ENCODE data around the gene WNT7B. TPM values are rescaled to one million over a fixed set of nuclear protein-coding genes. Genes with fewer than 3 reads are reported as not detected.

The WNT7B gene
- total RNA-seq, 2 experiments from 2014 or later = not detected

DNA sequence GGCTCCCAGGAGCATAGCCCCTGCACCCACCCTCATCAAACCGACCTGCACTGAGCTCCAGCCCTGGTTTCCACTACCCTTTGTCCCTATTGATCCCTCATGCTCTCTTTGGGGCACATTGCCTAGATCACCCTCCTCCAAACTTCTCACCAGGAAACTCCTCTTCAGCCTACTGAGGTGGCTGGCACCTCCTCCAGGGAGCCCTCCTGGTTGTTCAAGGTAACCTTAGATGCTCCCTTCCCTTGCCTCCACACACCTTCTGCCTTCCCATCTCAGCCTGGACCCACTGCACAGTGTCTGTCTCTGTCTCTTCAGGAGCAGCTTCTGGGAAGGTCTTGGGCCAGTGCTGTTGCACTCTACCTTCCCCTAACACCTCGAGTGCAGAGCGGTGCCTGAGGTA, 15.8 kb upstream of the WNT7B start:
- H3K36me3 Mint-ChIP-seq (ENCODE audit: low read depth) = no peaks in the 10 kb centered on the region
- Histone ChIP-seq H3K27ac (ENCODE audit: low read depth in 1 of 2, low read length in 2 of 2) (no peak overlapping the region), H3K36me3 (ENCODE audit: insufficient read depth, low read length) (no peaks in the 10 kb centered on the region), H3K27me3 (ENCODE audit: control insufficient read depth in 1 of 2, insufficient read depth in 2 of 2, low read length in 2 of 2) (peaks cover 0 to 3% of the 10 kb centered on the region in 2 experiments), H3K4me3 (ENCODE audit: low read length) (no peak overlapping the region), H3K4me1 (ENCODE audit: insufficient read depth, low read length) (peaks cover 19% of the 10 kb centered on the region), H3K9me3 (ENCODE audit: control insufficient read depth in 1 of 2, insufficient read depth in 1 of 2, low read length in 2 of 2) (peaks cover 0 to 7% of the 10 kb centered on the region in 2 experiments)
- peaks cover 9% of the 10 kb centered on the region for H3K27me3 Mint-ChIP-seq
- ChIA-PET POLR2A (no interaction called here), CTCF (no interaction called here)
- ATAC-seq (ENCODE audit: poor library complexity) = no peak
- H3K4me3 Mint-ChIP-seq = no peak overlapping the region
- no peak for DNase-seq
- intact Hi-C loops (cut with DNase I, micrococcal nuclease) = no loop called here
- TF ChIP-seq, protein P1, sequence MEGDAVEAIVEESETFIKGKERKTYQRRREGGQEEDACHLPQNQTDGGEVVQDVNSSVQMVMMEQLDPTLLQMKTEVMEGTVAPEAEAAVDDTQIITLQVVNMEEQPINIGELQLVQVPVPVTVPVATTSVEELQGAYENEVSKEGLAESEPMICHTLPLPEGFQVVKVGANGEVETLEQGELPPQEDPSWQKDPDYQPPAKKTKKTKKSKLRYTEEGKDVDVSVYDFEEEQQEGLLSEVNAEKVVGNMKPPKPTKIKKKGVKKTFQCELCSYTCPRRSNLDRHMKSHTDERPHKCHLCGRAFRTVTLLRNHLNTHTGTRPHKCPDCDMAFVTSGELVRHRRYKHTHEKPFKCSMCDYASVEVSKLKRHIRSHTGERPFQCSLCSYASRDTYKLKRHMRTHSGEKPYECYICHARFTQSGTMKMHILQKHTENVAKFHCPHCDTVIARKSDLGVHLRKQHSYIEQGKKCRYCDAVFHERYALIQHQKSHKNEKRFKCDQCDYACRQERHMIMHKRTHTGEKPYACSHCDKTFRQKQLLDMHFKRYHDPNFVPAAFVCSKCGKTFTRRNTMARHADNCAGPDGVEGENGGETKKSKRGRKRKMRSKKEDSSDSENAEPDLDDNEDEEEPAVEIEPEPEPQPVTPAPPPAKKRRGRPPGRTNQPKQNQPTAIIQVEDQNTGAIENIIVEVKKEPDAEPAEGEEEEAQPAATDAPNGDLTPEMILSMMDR (IDR thresholded peaks at IDR 0.05) = no peak
- peaks cover 4% of the 10 kb centered on the region for H3K4me1 Mint-ChIP-seq (ENCODE audit: low read depth)
- no peaks in the 10 kb centered on the region for H3K9me3 Mint-ChIP-seq
- no peak overlapping the region for H3K27ac Mint-ChIP-seq

DNA sequence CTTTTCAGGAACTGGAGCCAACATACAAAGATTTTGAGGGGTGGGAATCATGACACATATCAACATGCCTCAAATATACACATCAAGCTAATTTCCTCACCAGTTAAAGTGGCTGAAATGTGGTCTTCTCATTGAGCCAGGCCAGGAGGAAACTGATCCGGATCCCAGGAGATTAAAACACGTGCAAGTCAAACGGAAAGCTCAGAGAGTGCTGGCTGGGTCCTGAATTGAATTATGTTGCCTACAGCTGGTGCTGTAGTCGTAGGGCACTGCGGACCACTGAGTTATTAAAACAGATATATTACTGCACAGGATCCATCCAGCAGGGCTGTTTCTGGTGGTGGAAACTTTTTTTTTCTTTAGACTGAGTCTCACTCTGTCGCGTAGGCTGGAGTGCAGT, 14.1 kb upstream of the WNT7B start:
- TF ChIP-seq, protein P1 (IDR thresholded peaks at IDR 0.05) = no peak
- no peaks in the 10 kb centered on the region for H3K36me3 Mint-ChIP-seq (ENCODE audit: low read depth)
- peaks cover 4% of the 10 kb centered on the region for H3K4me1 Mint-ChIP-seq (ENCODE audit: low read depth)
- no peak overlapping the region for H3K4me3 Mint-ChIP-seq
- intact Hi-C loops (cut with DNase I, micrococcal nuclease) = no loop called here
- Histone ChIP-seq H3K27me3 (ENCODE audit: control insufficient read depth in 1 of 2, insufficient read depth in 2 of 2, low read length in 2 of 2) (peaks cover 0 to 3% of the 10 kb centered on the region in 2 experiments), H3K4me1 (ENCODE audit: insufficient read depth, low read length) (peaks cover 9% of the 10 kb centered on the region), H3K9me3 (ENCODE audit: control insufficient read depth in 1 of 2, insufficient read depth in 1 of 2, low read length in 2 of 2) (peaks cover 0 to 16% of the 10 kb centered on the region in 2 experiments), H3K27ac (ENCODE audit: low read depth in 1 of 2, low read length in 2 of 2) (no peak overlapping the region), H3K36me3 (ENCODE audit: insufficient read depth, low read length) (no peaks in the 10 kb centered on the region), H3K4me3 (ENCODE audit: low read length) (no peak overlapping the region)
- ChIA-PET POLR2A (no interaction called here), CTCF (interaction anchor here (1.4 kb wide), 1 partner anchor 126 kb away, joined by 3 read pairs; no protein-coding TSS in a partner anchor)
- H3K27me3 Mint-ChIP-seq = peaks cover 9% of the 10 kb centered on the region
- no peak for ATAC-seq (ENCODE audit: poor library complexity)
- no peaks in the 10 kb centered on the region for H3K9me3 Mint-ChIP-seq
- no peak for DNase-seq
- H3K27ac Mint-ChIP-seq = no peak overlapping the region

DNA sequence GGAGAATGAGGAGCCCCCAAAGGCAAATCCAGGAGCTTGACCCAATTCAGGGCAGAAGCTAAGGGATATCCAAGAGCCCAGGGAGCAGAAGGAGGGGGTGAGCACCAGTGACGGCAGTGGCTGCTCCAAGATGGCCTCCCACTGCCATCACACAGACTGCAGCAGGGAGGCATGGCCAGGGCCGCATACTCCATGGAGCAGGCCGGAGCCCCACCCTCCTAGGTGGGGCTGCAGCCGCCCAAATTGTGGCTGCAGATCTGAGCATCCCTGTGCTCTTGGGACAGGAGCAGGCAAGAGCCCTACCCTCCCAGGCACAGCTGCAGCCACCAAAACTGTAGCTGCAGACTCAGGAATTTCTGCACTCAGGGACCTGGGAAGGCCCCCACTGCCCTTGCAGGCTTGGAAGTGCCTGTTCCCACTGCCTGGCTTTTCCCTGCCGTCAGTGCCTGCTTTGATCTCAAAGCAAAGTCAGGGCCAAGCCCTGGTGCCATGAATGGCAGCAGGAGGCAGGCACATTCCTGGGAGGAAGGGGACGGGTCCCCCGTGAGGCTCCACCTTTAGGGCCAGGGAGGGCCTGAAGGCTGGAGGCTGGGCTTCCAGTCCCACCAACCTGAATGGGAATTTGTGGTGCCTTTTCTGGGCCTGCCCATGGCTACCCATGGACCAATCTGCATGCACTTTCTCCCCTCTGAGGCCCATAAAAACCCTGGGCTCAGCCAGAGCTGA, 10.3 kb upstream of the WNT7B start:
- Histone ChIP-seq H3K9me3 (ENCODE audit: control insufficient read depth in 1 of 2, insufficient read depth in 1 of 2, low read length in 2 of 2) (peaks cover 0 to 24% of the 10 kb centered on the region in 2 experiments), H3K36me3 (ENCODE audit: insufficient read depth, low read length) (no peaks in the 10 kb centered on the region), H3K4me3 (ENCODE audit: low read length) (no peak overlapping the region), H3K27ac (ENCODE audit: low read depth in 1 of 2, low read length in 2 of 2) (no peak overlapping the region), H3K27me3 (ENCODE audit: control insufficient read depth in 1 of 2, insufficient read depth in 2 of 2, low read length in 2 of 2) (peaks cover 0 to 4% of the 10 kb centered on the region in 2 experiments), H3K4me1 (ENCODE audit: insufficient read depth, low read length) (no peaks in the 10 kb centered on the region)
- H3K27me3 Mint-ChIP-seq = peaks cover 5% of the 10 kb centered on the region
- H3K9me3 Mint-ChIP-seq = peaks cover 4% of the 10 kb centered on the region
- ChIA-PET POLR2A (no interaction called here), CTCF (no interaction called here)
- TF ChIP-seq, protein P1 (IDR thresholded peaks at IDR 0.05) = no peak
- no peak for DNase-seq
- intact Hi-C loops (cut with DNase I, micrococcal nuclease) = no loop called here
- H3K36me3 Mint-ChIP-seq (ENCODE audit: low read depth) = no peaks in the 10 kb centered on the region
- no peak overlapping the region for H3K27ac Mint-ChIP-seq
- H3K4me1 Mint-ChIP-seq (ENCODE audit: low read depth) = no peaks in the 10 kb centered on the region
- no peak for ATAC-seq (ENCODE audit: poor library complexity)
- no peak overlapping the region for H3K4me3 Mint-ChIP-seq

Data from CD4-positive, alpha-beta T cell (primary cell).